ENCODE results near the gene FBXL13.

DNA sequence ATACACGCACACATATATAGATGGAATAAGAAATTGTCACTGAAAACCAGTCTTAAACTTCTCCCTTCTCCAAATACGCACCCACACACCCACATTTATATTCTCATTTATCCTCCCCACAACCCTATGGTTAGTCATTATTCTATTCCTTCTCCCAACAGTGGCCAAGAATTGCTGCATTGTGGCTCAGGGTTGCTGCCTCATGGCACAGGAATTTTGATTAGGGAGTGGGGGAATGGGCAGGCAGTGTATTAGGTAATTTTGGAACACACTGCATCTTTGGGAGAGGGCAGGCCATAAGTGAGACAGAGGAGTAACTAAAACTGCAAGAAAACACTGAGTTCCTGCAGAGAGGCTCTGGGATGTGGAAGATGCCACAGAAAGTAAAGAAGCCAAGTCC, 38.6 kb upstream of the FBXL13 start:
- no peak for TF ChIP-seq RAD21 (conservative IDR thresholded peaks at IDR 0.05)
- TF ChIP-seq, protein P1, sequence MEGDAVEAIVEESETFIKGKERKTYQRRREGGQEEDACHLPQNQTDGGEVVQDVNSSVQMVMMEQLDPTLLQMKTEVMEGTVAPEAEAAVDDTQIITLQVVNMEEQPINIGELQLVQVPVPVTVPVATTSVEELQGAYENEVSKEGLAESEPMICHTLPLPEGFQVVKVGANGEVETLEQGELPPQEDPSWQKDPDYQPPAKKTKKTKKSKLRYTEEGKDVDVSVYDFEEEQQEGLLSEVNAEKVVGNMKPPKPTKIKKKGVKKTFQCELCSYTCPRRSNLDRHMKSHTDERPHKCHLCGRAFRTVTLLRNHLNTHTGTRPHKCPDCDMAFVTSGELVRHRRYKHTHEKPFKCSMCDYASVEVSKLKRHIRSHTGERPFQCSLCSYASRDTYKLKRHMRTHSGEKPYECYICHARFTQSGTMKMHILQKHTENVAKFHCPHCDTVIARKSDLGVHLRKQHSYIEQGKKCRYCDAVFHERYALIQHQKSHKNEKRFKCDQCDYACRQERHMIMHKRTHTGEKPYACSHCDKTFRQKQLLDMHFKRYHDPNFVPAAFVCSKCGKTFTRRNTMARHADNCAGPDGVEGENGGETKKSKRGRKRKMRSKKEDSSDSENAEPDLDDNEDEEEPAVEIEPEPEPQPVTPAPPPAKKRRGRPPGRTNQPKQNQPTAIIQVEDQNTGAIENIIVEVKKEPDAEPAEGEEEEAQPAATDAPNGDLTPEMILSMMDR (IDR thresholded peaks at IDR 0.05; ENCODE audit: poor library complexity, severe bottlenecking): no peak
- TF ChIP-seq SMC3 (conservative IDR thresholded peaks at IDR 0.05; ENCODE audit: poor library complexity): no peak
- no peak for TF ChIP-seq REST (IDR thresholded peaks at IDR 0.05; ENCODE audit: borderline replicate concordance)
- no peak for TF ChIP-seq POLR2AphosphoS5 (IDR thresholded peaks at IDR 0.05)
- no peak for TF ChIP-seq EZH2 (IDR thresholded peaks at IDR 0.05; ENCODE audit: borderline replicate concordance, insufficient read depth, low read length, poor library complexity, severe bottlenecking)

All from neural cell (in vitro differentiated cells).